Mesothelial cell of epicardium (in vitro differentiated cells): ENCODE measurements around the gene SCN1B. TPM values are rescaled to one million over a fixed set of nuclear protein-coding genes. Genes with fewer than 3 reads are reported as not detected.

Experiments
- DNase-seq, 2 experiments: peaks; one replicate each; pipeline ENCODE4 v3.0.0; 2021; ENCODE audit warnings: low spot score in 2 of 2; ENCODE audit not compliant: unreplicated experiment in 2 of 2
- H3K27ac Mint-ChIP-seq: 2 replicates; pipeline ENCODE4 v1.8.0; 2021; ENCODE audit warnings: mixed read lengths
- H3K27me3 Mint-ChIP-seq: 2 replicates; pipeline ENCODE4 v1.8.0; 2021; ENCODE audit warnings: low read depth, mixed read lengths
- H3K36me3 Mint-ChIP-seq: 2 replicates; pipeline ENCODE4 v1.8.0; 2021; ENCODE audit warnings: mixed read lengths
- H3K4me1 Mint-ChIP-seq: 2 replicates; pipeline ENCODE4 v1.8.0; 2021; ENCODE audit warnings: mixed read lengths
- H3K4me3 Mint-ChIP-seq: 2 replicates; pipeline ENCODE4 v1.8.0; 2021; ENCODE audit warnings: mild to moderate bottlenecking, moderate library complexity, mixed read lengths
- H3K9me3 Mint-ChIP-seq: 2 replicates; pipeline ENCODE4 v1.8.0; 2021; ENCODE audit warnings: mixed read lengths
- total RNA-seq: library from RNA; stranded (reverse); gene quantifications from 3 replicates; pipeline ENCODE4 v1.2.1, GENCODE V29; 2021
- TF ChIP-seq, protein P1 (sequence below): fragments of 200-600 bp; sonication (generic); IDR thresholded peaks from one replicate; pipeline ENCODE4 v1.5.0; 2021; ENCODE audit warnings: antibody characterized with exemption; ENCODE audit not compliant: unreplicated experiment

SCN1B gene
- total RNA-seq, 1 donor from 2014 or later, result 2.8 TPM

DNA sequence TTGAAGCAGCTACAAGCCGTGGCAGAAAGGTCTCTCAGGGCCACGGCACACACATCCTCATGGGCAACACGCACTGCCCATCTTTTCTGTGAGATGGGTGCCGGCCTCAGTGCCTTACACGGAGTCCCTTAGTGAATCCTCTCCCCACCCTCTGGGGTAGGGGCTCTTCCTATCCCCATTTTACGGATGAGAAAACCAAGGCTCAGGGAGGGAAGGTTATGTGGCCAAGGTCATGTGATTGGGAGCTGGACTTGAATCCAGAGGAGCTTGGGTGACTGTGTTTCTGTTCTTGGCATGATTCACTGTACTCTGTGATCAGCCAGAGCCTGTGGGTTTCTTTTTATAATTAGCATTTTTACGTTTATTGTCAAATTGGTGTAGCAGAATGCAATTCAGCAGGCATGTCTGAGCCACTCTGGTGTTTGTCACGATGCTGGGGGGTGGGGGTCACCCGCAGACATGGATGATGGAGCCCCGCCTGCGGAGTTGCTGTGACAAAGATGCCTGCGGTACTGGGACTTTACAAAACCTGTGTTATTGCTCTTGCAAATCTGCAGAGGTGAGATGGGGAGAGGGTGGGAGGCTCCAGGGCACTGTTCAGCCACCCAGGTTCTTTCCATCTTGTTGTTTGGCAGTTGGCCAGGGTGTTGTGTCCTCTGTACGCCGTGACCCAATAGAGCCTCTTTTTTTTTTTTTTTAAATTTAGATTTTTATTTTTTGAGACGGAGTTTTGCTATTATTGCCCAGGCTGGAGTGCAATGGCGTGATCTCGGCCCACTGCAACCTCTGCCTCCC, 4.5 kb downstream of the SCN1B start:
- Mint-ChIP-seq H3K9me3 (no peaks in the 10 kb centered on the region), H3K36me3 (peaks cover 3% of the 10 kb centered on the region), H3K27ac (no peak overlapping the region), H3K4me3 (no peak overlapping the region), H3K27me3 (peaks cover 38% of the 10 kb centered on the region), H3K4me1 (peaks cover 12% of the 10 kb centered on the region)
- TF ChIP-seq, protein P1, sequence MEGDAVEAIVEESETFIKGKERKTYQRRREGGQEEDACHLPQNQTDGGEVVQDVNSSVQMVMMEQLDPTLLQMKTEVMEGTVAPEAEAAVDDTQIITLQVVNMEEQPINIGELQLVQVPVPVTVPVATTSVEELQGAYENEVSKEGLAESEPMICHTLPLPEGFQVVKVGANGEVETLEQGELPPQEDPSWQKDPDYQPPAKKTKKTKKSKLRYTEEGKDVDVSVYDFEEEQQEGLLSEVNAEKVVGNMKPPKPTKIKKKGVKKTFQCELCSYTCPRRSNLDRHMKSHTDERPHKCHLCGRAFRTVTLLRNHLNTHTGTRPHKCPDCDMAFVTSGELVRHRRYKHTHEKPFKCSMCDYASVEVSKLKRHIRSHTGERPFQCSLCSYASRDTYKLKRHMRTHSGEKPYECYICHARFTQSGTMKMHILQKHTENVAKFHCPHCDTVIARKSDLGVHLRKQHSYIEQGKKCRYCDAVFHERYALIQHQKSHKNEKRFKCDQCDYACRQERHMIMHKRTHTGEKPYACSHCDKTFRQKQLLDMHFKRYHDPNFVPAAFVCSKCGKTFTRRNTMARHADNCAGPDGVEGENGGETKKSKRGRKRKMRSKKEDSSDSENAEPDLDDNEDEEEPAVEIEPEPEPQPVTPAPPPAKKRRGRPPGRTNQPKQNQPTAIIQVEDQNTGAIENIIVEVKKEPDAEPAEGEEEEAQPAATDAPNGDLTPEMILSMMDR, result no peak
- no peak for DNase-seq

DNA sequence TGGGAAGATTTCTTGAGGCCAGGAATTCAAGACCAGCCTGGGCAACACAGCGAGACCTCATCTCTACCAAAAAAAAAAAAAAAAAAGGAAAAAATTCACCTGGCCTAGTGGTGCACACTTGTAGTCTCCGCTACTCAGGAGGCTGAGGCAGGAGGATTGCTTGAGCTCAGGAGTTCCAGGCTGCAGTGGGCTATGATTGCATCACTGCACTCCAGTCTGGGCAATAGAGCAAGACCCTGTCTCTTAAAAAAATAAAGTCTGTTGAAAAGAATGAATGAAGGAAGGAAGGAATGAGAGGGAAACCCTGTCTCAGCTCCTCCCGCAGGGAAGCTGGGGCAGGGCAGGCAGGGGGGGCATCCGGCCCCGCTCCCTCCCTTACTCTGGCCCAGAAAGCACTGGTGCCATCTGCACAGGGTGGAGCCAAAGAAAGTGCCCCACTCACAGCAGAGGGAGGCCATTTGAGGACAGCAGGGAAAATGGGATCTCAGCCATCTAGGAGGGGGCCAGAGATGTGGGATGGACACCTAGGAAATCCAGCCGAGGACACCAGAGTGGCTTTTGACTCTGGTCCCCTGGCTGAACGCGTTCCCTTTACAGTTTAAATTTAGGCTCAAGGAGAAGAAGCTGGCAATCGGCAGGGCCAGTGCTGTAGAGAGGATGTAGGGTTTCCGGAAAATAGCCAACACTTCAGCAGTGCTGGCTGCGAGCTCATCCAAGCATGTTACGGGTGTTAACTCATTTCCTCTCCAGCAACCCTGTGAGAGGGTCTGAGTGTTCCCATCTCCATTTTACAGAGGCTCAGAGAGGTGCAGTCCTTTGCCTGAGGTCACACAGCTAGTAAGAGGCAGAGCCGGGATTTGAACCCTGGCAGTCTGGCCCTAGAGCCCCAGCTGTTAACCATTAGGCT, 7.7 kb downstream of the SCN1B start:
- Mint-ChIP-seq H3K9me3 (no peaks in the 10 kb centered on the region), H3K27ac (no peak overlapping the region), H3K27me3 (peaks cover 15% of the 10 kb centered on the region), H3K4me1 (peaks cover 27% of the 10 kb centered on the region), H3K36me3 (peaks cover 3% of the 10 kb centered on the region), H3K4me3 (no peak overlapping the region)
- no peak for DNase-seq
- TF ChIP-seq, protein P1, result no peak

DNA sequence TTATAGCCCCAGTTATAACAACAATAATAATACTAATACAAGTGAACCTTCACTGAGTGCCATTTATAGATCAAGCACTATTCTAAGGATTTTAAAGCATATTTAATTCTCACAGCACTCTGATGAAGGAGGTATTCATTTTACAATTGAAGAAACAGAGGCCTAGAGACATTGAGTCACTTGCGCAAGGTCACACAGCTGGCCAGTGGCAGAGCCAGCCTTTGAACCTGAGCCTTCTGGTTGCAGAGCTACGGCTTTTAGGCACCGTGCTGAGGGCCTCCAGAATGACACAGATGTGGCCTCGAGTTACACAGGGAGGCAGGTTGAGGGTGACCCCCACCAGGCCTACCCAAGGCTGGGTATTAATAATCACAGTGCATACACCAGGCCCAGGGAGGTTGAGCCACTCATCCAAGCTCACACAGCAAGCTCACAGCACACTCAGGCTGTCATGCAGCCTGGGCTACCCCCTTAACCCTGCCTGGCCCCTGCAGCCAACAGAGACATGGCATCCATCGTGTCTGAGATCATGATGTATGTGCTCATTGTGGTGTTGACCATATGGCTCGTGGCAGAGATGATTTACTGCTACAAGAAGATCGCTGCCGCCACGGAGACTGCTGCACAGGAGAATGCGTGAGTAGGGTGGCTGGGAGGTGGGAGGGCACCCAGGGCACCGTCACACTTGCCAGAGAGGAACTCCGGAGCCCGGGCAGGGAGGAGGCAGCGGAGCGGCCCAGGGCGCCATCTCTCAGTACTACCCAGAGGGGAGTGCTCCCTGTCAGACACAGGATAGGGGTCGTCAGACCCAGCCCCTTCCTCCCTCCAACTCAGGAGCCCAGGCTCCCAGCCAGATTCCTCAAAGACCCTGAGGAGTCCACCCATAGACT, 8.6 kb downstream of the SCN1B start:
- TF ChIP-seq, protein P1, result no peak
- Mint-ChIP-seq H3K27ac (no peak overlapping the region), H3K4me3 (no peak overlapping the region), H3K4me1 (peaks cover 27% of the 10 kb centered on the region), H3K27me3 (peaks cover 7% of the 10 kb centered on the region), H3K9me3 (no peaks in the 10 kb centered on the region), H3K36me3 (no peaks in the 10 kb centered on the region)
- no peak for DNase-seq

DNA sequence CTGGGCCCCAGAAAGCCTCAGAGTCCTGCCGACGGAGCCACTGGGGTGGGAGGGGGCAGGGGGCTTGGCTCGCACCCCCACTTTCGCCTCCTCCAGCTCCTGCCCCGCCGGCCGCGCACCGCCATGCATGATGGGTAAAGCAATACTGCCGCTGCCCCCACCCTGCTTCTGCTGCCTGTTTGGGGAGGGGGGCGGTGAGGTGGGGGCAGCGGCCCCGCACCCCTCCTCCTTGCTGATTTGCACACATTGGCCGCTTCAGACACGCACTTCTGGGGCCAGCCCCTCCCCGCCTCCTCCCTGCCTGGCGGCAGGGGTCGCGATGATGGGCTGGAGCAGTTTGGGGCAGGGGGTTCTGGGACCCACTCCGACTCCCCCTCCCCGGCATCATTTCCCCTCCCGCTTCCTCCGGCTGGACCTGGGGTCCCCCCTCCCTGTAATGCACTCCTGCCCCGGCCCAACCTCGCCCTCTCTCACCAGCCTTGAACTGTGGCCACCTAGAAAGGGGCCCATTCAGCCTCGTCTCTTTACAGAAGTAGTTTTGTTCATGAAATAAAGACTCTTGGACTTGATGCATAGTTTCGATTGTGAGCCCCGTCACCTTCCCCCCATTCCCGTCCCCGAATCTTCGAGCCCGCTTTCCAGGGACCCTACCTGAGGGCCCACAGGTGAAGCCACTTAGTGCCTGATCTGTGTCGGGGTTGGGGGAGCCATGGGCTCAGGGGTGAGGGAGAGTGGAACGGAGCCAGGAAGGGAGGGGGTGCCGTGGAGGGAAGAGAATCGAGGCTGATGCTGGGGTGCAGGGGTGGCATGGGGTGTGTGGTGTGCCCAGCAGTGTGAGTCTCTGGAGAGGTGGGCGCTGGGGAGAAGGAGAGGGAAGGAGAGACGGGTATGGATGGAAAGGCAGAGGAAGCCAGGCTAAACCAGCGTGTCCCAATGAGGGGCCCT, 9.9 kb downstream of the SCN1B start:
- H3K27ac Mint-ChIP-seq, result peak overlapping the region; percentile 6
- no peak for DNase-seq

More for the DNA sequence above, 9.9 kb downstream of the SCN1B start:
- peak overlapping the region; percentile 53 for H3K4me3 Mint-ChIP-seq
- no peaks in the 10 kb centered on the region for H3K36me3 Mint-ChIP-seq
- no peaks in the 10 kb centered on the region for H3K9me3 Mint-ChIP-seq
- H3K4me1 Mint-ChIP-seq, result peaks cover 27% of the 10 kb centered on the region
- TF ChIP-seq, protein P1, result no peak
- H3K27me3 Mint-ChIP-seq, result no peaks in the 10 kb centered on the region
